Measurements from ENCODE around the gene SPEF1.
"Not testable (repeated sequence)": the region's sequence is repeated elsewhere in the genome, so short reads cannot be mapped to it uniquely, and the experiment has no call there.

SPEF1 gene, protein sequence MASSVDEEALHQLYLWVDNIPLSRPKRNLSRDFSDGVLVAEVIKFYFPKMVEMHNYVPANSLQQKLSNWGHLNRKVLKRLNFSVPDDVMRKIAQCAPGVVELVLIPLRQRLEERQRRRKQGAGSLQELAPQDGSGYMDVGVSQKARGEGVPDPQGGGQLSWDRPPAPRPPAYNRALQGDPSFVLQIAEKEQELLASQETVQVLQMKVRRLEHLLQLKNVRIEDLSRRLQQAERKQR

DNA sequence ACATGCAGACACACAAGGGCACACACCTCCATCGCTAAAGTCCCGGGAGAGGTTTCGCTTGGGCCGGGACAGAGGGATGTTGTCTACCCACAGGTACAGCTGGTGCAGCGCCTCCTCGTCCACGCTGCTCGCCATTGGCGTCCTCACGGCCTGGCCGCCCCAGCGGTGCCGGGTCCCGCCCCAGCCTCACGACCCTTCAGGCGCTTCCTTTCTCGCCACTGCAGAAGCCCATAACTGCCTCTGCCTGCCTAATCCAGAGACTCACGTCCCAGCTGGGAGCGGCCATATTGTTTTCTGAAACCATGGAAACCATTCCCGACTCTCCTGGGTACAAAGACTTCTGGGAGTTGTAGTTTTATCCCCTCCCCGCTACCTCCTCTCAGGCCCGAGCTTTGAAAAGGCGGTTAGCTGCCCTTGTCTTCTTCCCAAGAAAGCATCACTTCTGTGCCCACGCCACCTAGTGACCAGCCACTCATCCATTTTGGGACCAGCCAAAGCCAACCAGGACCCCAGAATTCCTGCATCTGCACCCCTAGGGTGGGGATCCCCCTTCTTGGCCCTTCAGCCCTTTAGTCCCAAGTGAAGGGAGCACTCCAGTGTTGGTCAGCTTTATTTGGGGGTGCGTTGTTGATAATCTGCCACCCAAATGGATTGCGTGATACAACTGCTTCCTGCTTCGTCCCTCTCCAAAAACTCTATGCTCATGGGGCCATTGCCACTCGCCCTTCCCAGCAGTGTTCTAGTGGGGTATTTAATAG lies at the start of gene SPEF1:
TSS of gene SPEF1 (minus strand) at position 296 of the 758 bp plus-strand sequence. CDS start at position 135, 161 bp downstream.
- Histone ChIP-seq H3K9me3 (ENCODE audit: control insufficient read depth, low read depth, low read length) (no peaks in the 10 kb centered on the region), H3K4me3 (ENCODE audit: low read length) (peak within 1 kb of the TSS; percentile 37), H3K9ac (ENCODE audit: low read length) (no peak within 1 kb of the TSS), H3K4me1 (ENCODE audit: control insufficient read depth, low read depth, low read length) (peaks cover 8% of the 10 kb centered on the region), H3K27me3 (ENCODE audit: control insufficient read depth, insufficient read depth, low read length) (peaks cover 49% of the 10 kb centered on the region), H3K27ac (ENCODE audit: low read length) (no peak within 1 kb of the TSS), H3K36me3 (ENCODE audit: control insufficient read depth, low read depth, low read length) (no peaks in the 10 kb centered on the region)

DNA sequence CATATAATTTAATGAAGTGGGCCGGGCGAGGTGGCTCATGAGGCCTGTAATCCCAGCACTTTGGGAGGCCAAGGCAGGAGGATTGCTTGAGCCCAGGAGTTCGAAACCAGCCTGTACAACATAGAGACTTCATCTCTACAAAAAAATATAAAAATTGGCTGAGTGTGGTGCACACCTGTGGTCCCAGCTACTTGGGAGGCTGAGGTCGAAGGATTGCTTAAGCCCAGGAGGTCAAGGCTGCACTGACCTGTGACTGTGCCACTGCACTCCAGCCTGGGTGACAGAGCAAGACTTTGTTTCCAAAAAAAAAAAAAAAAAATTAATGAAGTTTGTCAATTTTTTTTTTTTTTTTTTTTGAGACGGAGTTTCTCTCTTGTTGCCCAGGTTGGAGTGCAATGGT lies 48.6 kb upstream of the SPEF1 start:
- not testable (repeated sequence) for H3K27ac ChIP-seq (ENCODE audit: low read length); H3K4me3 ChIP-seq (ENCODE audit: low read length); H3K4me1 ChIP-seq (ENCODE audit: control insufficient read depth, low read depth, low read length); H3K27me3 ChIP-seq (ENCODE audit: control insufficient read depth, insufficient read depth, low read length); H3K36me3 ChIP-seq (ENCODE audit: control insufficient read depth, low read depth, low read length); H3K9me3 ChIP-seq (ENCODE audit: control insufficient read depth, low read depth, low read length); H3K9ac ChIP-seq (ENCODE audit: low read length)

DNA sequence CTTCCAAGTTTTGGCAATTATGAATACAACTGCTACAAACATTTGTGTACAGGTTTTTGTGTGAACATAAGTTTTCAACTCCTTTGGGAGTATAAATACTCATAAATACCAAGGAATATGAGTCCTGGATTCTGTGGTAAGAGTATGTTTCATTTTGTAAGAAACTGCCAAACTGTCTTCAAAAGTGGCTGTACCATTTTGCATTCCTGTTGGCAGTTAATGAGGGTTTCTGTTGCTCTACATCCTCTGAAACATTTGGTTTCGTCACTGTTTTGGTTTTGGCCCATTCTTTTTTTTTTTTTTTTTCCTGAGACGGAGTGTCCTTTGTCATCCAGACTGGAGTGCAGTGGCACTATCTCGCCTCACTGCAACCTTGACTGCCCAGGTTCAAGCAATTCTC lies 47.5 kb upstream of the SPEF1 start:
- no peak overlapping the region for H3K4me3 ChIP-seq (ENCODE audit: low read length)
- H3K27ac ChIP-seq (ENCODE audit: low read length): no peak overlapping the region
- no peaks in the 10 kb centered on the region for H3K4me1 ChIP-seq (ENCODE audit: control insufficient read depth, low read depth, low read length)
- H3K9ac ChIP-seq (ENCODE audit: low read length): no peak overlapping the region
- no peaks in the 10 kb centered on the region for H3K27me3 ChIP-seq (ENCODE audit: control insufficient read depth, insufficient read depth, low read length)
- H3K9me3 ChIP-seq (ENCODE audit: control insufficient read depth, low read depth, low read length): no peaks in the 10 kb centered on the region
- H3K36me3 ChIP-seq (ENCODE audit: control insufficient read depth, low read depth, low read length): no peaks in the 10 kb centered on the region

DNA sequence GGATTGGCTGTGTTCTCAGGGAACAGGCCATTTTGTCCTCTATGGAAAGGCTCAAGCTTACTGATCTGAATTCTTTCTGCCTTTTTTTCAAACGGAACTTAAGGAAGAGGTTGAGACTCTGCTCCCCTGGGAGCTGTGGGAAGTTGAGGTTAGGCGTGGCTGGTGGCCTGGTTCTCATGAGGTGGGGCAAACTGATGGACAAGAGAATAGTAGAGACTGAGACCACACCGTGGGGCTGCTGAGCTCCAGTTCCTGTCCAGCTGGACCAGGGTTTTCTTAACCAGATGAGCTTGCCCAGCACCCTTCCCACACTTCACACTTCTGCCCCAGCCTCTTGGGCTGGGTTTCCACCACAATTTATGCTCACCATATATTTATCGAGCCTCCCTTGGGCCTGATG lies 45.2 kb upstream of the SPEF1 start:
- H3K9me3 ChIP-seq (ENCODE audit: control insufficient read depth, low read depth, low read length): no peaks in the 10 kb centered on the region
- H3K36me3 ChIP-seq (ENCODE audit: control insufficient read depth, low read depth, low read length): no peaks in the 10 kb centered on the region
- no peaks in the 10 kb centered on the region for H3K4me1 ChIP-seq (ENCODE audit: control insufficient read depth, low read depth, low read length)
- no peak overlapping the region for H3K9ac ChIP-seq (ENCODE audit: low read length)
- H3K27me3 ChIP-seq (ENCODE audit: control insufficient read depth, insufficient read depth, low read length): no peaks in the 10 kb centered on the region
- no peak overlapping the region for H3K4me3 ChIP-seq (ENCODE audit: low read length)
- H3K27ac ChIP-seq (ENCODE audit: low read length): no peak overlapping the region

DNA sequence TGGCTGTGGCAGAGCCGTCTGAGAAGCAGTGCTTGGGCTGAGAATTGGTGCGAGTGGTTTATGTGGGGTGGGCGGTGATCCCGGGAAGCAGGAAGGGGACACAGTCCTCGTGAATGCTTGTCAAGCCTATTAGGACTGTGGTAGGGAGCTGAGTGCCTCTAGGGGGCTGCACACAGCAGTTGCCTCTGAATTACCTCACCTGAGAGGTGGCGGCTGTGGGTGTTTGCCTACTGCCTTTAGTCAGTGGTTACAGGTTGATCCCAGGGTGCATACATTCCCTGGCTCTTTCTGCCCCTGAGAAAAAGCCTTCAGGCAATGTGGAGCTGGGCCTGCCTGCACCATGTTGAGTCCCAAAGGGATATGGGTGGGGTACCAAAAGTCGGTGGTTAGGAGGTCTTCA lies 44.3 kb upstream of the SPEF1 start:
- no peak overlapping the region for H3K9ac ChIP-seq (ENCODE audit: low read length)

DNA sequence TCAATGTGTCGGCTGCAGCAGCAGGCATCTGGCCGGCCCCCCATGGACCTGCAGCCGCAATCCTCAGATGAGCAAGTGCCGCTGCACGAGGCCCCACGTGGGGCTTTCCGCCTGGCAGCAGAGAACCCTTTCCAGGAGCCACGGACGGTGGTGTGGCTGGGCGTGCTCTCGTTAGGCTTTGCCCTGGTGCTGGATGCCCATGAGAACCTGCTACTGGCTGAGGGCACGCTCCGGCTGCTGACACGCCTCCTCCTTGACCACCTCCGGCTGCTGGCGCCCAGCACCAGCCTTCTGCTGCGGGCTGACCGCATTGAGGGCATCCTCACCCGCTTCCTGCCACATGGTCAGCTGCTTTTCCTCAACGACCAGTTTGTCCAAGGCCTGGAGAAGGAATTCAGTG lies 42.6 kb upstream of the SPEF1 start:
- H3K36me3 ChIP-seq (ENCODE audit: control insufficient read depth, low read depth, low read length): no peaks in the 10 kb centered on the region
- H3K27ac ChIP-seq (ENCODE audit: low read length): no peak overlapping the region
- no peaks in the 10 kb centered on the region for H3K9me3 ChIP-seq (ENCODE audit: control insufficient read depth, low read depth, low read length)
- H3K9ac ChIP-seq (ENCODE audit: low read length): no peak overlapping the region
- peaks cover 3% of the 10 kb centered on the region for H3K4me1 ChIP-seq (ENCODE audit: control insufficient read depth, low read depth, low read length)
- no peak overlapping the region for H3K4me3 ChIP-seq (ENCODE audit: low read length)
- H3K27me3 ChIP-seq (ENCODE audit: control insufficient read depth, insufficient read depth, low read length): no peaks in the 10 kb centered on the region

More for the DNA sequence above, 44.3 kb upstream of the SPEF1 start:
- H3K4me3 ChIP-seq (ENCODE audit: low read length): no peak overlapping the region
- no peaks in the 10 kb centered on the region for H3K36me3 ChIP-seq (ENCODE audit: control insufficient read depth, low read depth, low read length)
- no peak overlapping the region for H3K27ac ChIP-seq (ENCODE audit: low read length)
- H3K27me3 ChIP-seq (ENCODE audit: control insufficient read depth, insufficient read depth, low read length): no peaks in the 10 kb centered on the region
- no peaks in the 10 kb centered on the region for H3K4me1 ChIP-seq (ENCODE audit: control insufficient read depth, low read depth, low read length)
- H3K9me3 ChIP-seq (ENCODE audit: control insufficient read depth, low read depth, low read length): no peaks in the 10 kb centered on the region

DNA sequence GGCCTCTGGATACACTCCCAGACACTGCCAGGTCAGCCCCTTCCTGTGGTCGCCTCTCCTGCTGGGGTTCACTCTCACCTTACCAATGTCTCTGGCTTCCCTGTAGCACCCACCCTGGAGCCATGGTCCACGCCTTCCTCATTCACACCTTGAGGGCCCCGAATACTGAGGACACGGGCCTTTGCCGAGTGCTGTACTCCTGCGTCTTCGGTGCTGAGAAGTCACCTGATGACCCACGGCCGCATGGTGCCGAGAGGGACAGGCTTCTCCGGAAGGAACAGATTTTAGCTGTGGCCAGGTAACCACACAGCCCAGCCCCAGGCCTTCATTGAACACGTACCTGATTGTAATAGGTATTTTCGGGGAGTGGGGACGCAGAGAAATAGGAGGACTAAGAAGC lies 40.7 kb upstream of the SPEF1 start:
- H3K4me1 ChIP-seq (ENCODE audit: control insufficient read depth, low read depth, low read length): peaks cover 3% of the 10 kb centered on the region
- H3K27ac ChIP-seq (ENCODE audit: low read length): no peak overlapping the region
- H3K4me3 ChIP-seq (ENCODE audit: low read length): no peak overlapping the region
- no peak overlapping the region for H3K9ac ChIP-seq (ENCODE audit: low read length)
- H3K27me3 ChIP-seq (ENCODE audit: control insufficient read depth, insufficient read depth, low read length): no peaks in the 10 kb centered on the region
- no peaks in the 10 kb centered on the region for H3K9me3 ChIP-seq (ENCODE audit: control insufficient read depth, low read depth, low read length)
- H3K36me3 ChIP-seq (ENCODE audit: control insufficient read depth, low read depth, low read length): no peaks in the 10 kb centered on the region

DNA sequence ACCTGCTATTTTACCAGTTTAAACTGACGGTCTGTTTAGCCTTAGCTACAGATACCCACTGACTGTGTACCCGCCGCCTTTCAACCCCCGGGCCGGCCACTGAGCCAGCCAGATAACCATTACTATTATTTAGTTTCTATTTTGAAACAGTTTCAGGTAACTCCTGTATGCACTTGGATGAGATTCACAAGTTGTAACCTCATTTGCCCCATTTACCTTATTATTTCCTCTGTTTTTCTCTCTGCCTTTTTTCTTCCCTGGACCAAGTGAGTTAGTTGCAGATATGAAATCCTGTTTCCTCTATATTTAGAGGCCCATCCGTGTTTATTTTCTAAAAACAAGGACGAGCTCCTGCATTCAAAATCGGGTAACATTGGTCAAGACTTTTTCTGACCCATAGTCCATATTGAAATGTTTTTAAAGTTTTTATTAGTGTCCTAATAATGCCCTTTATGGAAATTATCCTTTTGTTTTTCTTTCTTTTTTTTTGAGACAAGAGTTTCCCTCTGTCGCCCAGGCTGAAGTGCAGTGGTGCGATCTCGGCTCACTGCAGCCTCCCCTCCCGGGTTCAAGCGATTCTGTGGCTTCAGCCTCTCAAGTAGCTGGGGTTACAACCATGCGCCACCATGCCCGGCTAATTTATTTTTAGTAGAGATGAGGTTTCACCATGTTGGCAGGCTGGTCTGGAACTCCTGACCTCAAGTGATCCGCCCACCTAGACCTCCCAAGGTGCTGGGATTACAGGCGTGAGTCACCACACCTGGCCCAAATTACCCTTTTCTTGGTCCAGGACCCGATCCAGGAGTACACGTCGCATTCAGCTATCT lies 39.9 kb upstream of the SPEF1 start:
- H3K27me3 ChIP-seq (ENCODE audit: control insufficient read depth, insufficient read depth, low read length): no peaks in the 10 kb centered on the region
- peak overlapping the region; percentile 82 for H3K27ac ChIP-seq (ENCODE audit: low read length)
- H3K36me3 ChIP-seq (ENCODE audit: control insufficient read depth, low read depth, low read length): no peaks in the 10 kb centered on the region
- peak overlapping the region; percentile 92 for H3K4me3 ChIP-seq (ENCODE audit: low read length)
- H3K4me1 ChIP-seq (ENCODE audit: control insufficient read depth, low read depth, low read length): peaks cover 6% of the 10 kb centered on the region
- no peaks in the 10 kb centered on the region for H3K9me3 ChIP-seq (ENCODE audit: control insufficient read depth, low read depth, low read length)
- peak overlapping the region; percentile 90 for H3K9ac ChIP-seq (ENCODE audit: low read length)

DNA sequence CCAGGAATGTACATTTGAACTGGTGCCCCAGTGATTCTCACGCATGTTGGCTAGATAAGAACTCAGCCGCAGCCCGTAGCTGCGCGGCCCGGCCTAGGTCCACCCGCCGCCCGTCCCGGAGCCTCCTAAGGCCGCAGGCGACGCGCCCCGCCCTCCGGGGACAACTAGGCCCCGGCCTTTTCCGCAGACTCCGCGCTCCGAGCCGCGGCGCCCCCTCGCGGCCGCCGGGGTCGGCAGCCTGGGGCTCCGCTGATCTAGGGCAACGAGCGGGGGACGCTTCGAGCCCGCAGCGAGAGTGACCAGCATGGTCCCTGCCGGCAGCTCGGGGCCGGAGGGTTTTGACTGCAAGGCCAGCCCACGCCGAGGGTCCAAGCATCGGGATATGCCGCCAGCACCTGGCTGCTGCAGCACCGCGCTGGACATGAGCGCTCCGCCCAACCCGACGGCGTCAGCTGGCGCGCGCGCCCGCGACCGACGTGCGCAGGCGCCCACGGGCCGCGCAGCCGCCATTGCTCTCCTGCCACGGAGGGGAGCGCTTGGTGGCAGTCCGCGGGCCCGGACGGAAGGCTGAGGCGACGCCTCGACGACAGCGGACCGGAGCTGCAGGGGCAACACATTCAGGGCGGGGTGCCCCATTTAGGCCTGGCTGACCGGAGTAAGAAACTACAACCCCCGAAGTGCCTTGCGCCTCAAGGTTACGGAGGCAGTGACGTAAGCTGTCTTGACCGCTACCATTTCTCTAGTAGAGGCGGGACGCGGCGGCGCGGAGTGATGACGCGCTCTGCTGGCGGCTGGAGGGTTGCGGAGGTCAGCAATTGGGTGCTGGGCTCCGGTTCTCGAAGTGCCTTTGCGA lies 39.0 kb upstream of the SPEF1 start, which contains the start of gene AP5S1:
TSS of gene AP5S1 (plus strand) at position 500 of the 853 bp plus-strand sequence. CDS start 1,571 bp downstream, outside the sequence.
- H3K9me3 ChIP-seq (ENCODE audit: control insufficient read depth, low read depth, low read length): no peaks in the 10 kb centered on the region

DNA sequence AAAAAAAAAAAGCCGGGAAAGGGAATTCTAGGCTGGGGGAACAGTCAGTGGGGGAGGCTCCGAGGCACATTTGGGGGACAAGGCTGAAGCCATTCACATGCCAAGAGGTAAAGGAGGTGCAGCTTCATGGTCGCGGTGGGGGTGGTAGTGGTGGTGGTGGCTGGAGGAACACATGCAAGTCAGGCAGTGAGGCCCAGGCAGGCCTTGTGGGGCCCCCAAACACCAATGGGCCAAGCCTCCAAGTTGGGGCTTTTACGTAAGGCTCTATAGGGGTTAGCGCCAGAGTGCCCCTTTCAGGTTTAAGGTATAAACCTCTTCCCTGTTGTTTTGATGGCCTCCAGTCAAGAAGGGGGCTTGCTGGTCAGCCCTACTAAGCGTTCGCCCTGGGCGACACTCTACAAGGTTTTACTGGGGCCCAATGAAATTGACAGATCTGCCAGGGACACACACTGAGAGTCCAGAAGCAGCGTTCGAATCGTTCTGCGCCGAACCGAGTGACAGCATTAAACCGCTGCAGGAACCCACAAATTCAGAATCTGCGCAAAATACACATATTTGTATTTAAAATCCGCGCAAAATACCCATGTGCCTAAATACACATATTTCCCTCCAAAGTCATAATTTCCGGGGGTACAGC lies 38.3 kb upstream of the SPEF1 start:
- Histone ChIP-seq H3K27ac (ENCODE audit: low read length) (no peak overlapping the region), H3K27me3 (ENCODE audit: control insufficient read depth, insufficient read depth, low read length) (no peaks in the 10 kb centered on the region), H3K36me3 (ENCODE audit: control insufficient read depth, low read depth, low read length) (no peaks in the 10 kb centered on the region), H3K4me1 (ENCODE audit: control insufficient read depth, low read depth, low read length) (peaks cover 9% of the 10 kb centered on the region), H3K9me3 (ENCODE audit: control insufficient read depth, low read depth, low read length) (no peaks in the 10 kb centered on the region), H3K4me3 (ENCODE audit: low read length) (peak overlapping the region; percentile 92), H3K9ac (ENCODE audit: low read length) (peak overlapping the region; percentile 90)

More for the DNA sequence above, 39.0 kb upstream of the SPEF1 start, which contains the start of gene AP5S1:
- Histone ChIP-seq H3K27me3 (ENCODE audit: control insufficient read depth, insufficient read depth, low read length) (no peaks in the 10 kb centered on the region), H3K36me3 (ENCODE audit: control insufficient read depth, low read depth, low read length) (no peaks in the 10 kb centered on the region), H3K9ac (ENCODE audit: low read length) (peak within 1 kb of the TSS; percentile 90), H3K27ac (ENCODE audit: low read length) (peak within 1 kb of the TSS; percentile 83), H3K4me3 (ENCODE audit: low read length) (peak within 1 kb of the TSS; percentile 92), H3K4me1 (ENCODE audit: control insufficient read depth, low read depth, low read length) (peaks cover 9% of the 10 kb centered on the region)
